K562 (cell line): ENCODE data around the gene PSPH. TPM values are rescaled to one million over a fixed set of nuclear protein-coding genes. Genes with fewer than 3 reads are reported as not detected.

Experiments
- AFF1 ChIP-seq, 2 experiments: fragments of 450-650 bp; IDR thresholded peaks; 2 replicates each; pipeline ENCODE4 v1.6.1; 2018; ENCODE audit warnings: mild to moderate bottlenecking in 2 of 2, low read depth in 1 of 2; ENCODE audit not compliant: partially characterized antibody in 2 of 2
- DEAF1 ChIP-seq: fragments of 450-650 bp; formaldehyde crosslinking; IDR thresholded peaks from 2 replicates; pipeline ENCODE4 v1.4.0; 2020; ENCODE audit warnings: mild to moderate bottlenecking, moderate library complexity
- DPF2 ChIP-seq: fragments of 450-650 bp; IDR thresholded peaks from 2 replicates; pipeline ENCODE4 v1.6.1; 2016
- HDAC3 ChIP-seq: fragments of 450-650 bp; IDR thresholded peaks from 2 replicates; pipeline ENCODE4 v1.6.1; 2018; ENCODE audit warnings: borderline replicate concordance, mild to moderate bottlenecking, moderate library complexity; ENCODE audit not compliant: partially characterized antibody
- NFE2L1 ChIP-seq: fragments of 450-650 bp; IDR thresholded peaks from 2 replicates; pipeline ENCODE4 v1.6.1; 2016; ENCODE audit warnings: missing genetic modification characterization, low read depth, mild to moderate bottlenecking, missing compliant biosample characterization, moderate library complexity, borderline replicate concordance
- RHOXF2B ChIP-seq: fragments of 250-450 bp; sonication (Bioruptor Pico); conservative IDR thresholded peaks from 2 replicates; pipeline ENCODE4 v1.5.1; 2021
- RUNX1 ChIP-seq: sonication (generic); IDR thresholded peaks from 2 replicates; pipeline ENCODE4 v1.6.1; 2016; ENCODE audit warnings: antibody characterized with exemption, low read depth
- TAF7 ChIP-seq: fragments of 450-650 bp; IDR thresholded peaks from 2 replicates; pipeline ENCODE4 v1.6.1; 2016; ENCODE audit warnings: missing genetic modification characterization, missing compliant biosample characterization
- ZC3H8 ChIP-seq: fragments of 450-650 bp; IDR thresholded peaks from 2 replicates; pipeline ENCODE4 v1.6.1; 2017
- ZNF407 ChIP-seq: fragments of 450-650 bp; IDR thresholded peaks from 2 replicates; pipeline ENCODE4 v1.6.1; 2016; ENCODE audit warnings: low read depth
- polyA plus RNA-seq, 8 experiments: library from polyadenylated mRNA; depleted of rRNA in 4 of 8; stranded (reverse) in 5 of 8; unstranded in 3 of 8; fragments of >200 nt; fragmentation: Nextera tagmentation in 2 of 8; fragmentation: Illumina TruSeq in 1 of 8; extraction: Ambion mirVana in 2 of 8; extraction: Trizol in 1 of 8; gene quantifications; 2 replicates each; pipeline versions ENCODE4 v1.2.1 to v1.2.3, GENCODE V29; 2011 to 2014; ENCODE audit warnings: inconsistent platforms in 1 of 8, missing spikeins in 1 of 8
- total RNA-seq, 7 experiments: library from RNA; depleted of rRNA in 6 of 7; stranded (reverse); fragments of >200 nt in 6 of 7; fragmentation: Illumina TruSeq in 2 of 7; extraction: Trizol in 2 of 7; gene quantifications; 2 replicates each; pipeline versions ENCODE4 v1.2.1 to v1.2.3, GENCODE V29; 2011 to 2021; ENCODE audit warnings: low replicate concordance in 1 of 7

PSPH gene
- total and polyA plus RNA-seq, 9 of the 15 experiments (the other 6 are each of a cell fraction or from before 2014, with no cell fraction given): 6.3 to 46.8 (median 20.2) TPM

GRCh38 chr7:56074371-56074791, 23.1 kb upstream of the PSPH start (continued):
- no peak for TF ChIP-seq TAF7 (tag)
- TF ChIP-seq DPF2: no peak
- TF ChIP-seq ZNF407: no peak
- no peak for TF ChIP-seq RHOXF2B (CRISPR knock-in tag)
- TF ChIP-seq NFE2L1 (tag): no peak
- TF ChIP-seq HDAC3: no peak
- TF ChIP-seq DEAF1 (CRISPR knock-in tag): peak; percentile 77
- no peak for TF ChIP-seq ZC3H8
- no peak for TF ChIP-seq RUNX1
- TF ChIP-seq AFF1 (IDR thresholded peaks at IDR 0.05; ENCODE audit: low read depth in 1 of 2, partially characterized antibody in 2 of 2): peak in 1 of 2 experiments; percentile 40
